PC-3 (cell line): ENCODE data around the gene SYVN1.

ENCODE experiments used
- EZH2 ChIP-seq: fragments of 300-600 bp; sonication (generic); IDR thresholded peaks from one replicate; pipeline ENCODE4 v1.6.1; 2017; ENCODE audit warnings: antibody characterized with exemption, mild to moderate bottlenecking, low read length; ENCODE audit not compliant: unreplicated experiment
- EZH2phosphoT487 ChIP-seq: fragments of 300-600 bp; sonication (generic); IDR thresholded peaks from 2 replicates; pipeline ENCODE4 v1.6.1; 2018; ENCODE audit warnings: mild to moderate bottlenecking, antibody characterized with exemption, low read length, borderline replicate concordance
- TF ChIP-seq, protein P1 (sequence below): fragments of 300-600 bp; sonication (generic); conservative IDR thresholded peaks from 2 replicates; pipeline ENCODE4 v1.5.1; 2017; ENCODE audit warnings: antibody characterized with exemption, low read depth, mild to moderate bottlenecking, low read length

DNA sequence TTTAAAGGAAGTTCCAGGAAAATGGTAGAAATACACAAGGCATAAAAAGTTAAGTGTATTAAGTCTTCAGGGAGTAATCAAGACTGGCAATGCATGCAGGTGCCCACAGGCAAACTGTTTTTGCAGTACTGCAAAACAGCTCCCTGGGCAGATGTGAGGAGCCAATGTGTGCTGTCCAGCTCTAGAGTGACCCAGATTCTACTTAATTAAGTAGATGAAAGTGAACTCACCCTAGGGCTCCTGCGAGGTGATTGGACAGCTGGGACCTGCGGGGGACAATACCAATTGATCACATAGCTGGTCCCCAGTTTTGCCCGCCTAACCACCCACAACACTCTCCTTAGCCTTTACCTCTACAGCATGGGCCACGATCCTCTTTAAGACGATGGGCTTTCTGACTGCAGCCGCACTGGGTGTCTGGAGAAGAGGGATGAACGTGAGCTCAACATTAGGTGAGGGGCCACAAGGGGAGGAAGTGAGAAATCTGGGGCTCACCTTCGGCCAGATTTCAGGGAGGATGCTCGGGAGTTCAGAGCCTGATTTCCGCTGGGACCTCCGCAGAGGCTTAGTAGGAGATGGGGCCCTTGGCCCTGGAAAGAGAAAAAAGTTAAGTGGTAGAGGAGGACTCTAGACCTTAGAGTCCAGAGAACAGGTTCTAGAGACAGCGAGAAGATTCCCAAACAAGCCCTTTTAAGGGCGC lies 51.0 kb downstream of the SYVN1 start:
- TF ChIP-seq EZH2 (no peak), EZH2phosphoT487 (no peak)
- TF ChIP-seq, protein P1, sequence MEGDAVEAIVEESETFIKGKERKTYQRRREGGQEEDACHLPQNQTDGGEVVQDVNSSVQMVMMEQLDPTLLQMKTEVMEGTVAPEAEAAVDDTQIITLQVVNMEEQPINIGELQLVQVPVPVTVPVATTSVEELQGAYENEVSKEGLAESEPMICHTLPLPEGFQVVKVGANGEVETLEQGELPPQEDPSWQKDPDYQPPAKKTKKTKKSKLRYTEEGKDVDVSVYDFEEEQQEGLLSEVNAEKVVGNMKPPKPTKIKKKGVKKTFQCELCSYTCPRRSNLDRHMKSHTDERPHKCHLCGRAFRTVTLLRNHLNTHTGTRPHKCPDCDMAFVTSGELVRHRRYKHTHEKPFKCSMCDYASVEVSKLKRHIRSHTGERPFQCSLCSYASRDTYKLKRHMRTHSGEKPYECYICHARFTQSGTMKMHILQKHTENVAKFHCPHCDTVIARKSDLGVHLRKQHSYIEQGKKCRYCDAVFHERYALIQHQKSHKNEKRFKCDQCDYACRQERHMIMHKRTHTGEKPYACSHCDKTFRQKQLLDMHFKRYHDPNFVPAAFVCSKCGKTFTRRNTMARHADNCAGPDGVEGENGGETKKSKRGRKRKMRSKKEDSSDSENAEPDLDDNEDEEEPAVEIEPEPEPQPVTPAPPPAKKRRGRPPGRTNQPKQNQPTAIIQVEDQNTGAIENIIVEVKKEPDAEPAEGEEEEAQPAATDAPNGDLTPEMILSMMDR = no peak
